Measurements from ENCODE around the gene WWTR1.

WWTR1 gene

DNA sequence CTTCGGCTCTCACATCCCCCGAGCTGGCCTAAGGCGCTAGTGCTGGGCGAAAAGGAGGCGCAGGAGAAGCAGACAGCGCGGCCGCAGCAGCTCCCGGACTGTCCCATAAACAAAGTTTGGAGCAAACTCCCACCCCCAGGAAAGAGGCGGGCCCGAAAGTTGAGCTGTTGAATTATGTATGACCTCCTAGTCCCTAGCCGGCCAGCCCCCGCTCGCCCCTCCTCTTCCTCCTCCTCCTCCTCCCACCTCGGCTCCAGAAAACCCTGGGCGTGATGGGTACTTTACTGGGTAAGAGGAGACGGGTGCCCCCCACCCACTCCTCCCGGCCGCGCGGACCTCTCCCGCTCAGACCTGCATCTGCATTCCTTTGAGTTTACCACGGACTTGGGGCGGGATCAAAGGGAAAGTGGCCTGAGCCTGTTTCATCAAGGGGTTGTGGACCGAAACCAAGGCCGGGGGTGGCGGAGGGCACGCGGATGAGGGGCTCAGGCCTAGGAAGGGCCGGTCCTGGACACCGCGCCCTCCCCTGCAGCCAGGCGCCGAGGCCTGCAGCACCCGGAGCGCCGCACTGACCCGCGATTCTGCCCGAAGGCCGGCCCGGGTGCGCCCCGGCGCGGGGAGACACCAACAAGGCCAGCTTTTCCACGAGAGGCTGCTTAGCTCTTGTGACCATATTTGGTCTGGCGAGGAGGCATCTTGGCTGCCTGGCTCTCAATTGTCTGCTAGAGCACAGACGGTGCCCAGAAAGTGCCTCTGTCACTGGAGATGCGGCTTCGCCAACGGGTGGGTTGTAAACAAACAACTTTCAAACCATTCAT, at the start of gene WWTR1:
WWTR1 (minus strand) TSS at position 100 of the 818 bp plus-strand sequence. CDS start 719 bp downstream, outside the sequence.
- DNase-seq (ENCODE audit: low spot score): peak; percentile 94

- DNase-seq (ENCODE audit: low spot score): no peak
Observed at GRCh38 chr3:149706905-149707304, 49.1 kb upstream of the WWTR1 start.

- DNase-seq (ENCODE audit: low spot score): no peak
Observed at GRCh38 chr3:149705416-149705815, 47.6 kb upstream of the WWTR1 start.

- peak; percentile 46 for DNase-seq (ENCODE audit: low spot score)
Observed at GRCh38 chr3:149703466-149703865, 45.6 kb upstream of the WWTR1 start.

DNA sequence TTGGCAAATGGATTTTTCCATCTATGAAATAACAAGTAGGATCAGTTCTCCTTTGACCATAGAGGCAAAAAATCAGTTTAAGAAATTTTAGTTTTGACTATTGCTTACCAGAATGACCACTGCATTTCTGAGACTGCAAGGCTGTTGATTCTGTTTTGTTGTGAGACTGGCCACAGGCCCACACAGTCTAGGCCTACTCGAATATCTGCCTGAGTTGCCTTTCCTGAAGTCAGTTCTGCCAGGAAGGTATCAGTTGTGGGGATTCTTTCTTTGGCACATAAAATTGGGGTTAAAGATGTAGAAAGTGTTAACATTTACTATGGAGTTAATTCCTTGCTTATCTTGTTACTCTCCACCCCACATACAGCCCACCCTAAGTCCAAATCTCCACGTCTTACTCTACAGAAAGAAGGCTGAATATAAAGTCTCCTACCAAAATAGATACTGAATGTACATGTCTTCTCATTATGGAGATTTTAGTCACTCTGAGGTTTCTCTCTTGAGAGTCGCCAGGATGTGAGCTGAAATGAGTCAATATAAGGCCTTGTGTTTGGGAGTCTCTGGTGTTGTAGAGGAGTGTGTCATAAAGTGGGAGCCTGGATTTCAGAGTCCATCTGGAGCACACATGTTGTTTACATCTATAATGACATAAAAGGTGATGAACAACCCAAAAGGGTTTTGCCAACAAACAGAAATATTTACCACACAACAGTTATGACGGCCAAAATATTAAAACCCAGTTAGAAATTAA, 45.0 kb upstream of the WWTR1 start:
- peak; percentile 83 for DNase-seq (ENCODE audit: low spot score)

DNA sequence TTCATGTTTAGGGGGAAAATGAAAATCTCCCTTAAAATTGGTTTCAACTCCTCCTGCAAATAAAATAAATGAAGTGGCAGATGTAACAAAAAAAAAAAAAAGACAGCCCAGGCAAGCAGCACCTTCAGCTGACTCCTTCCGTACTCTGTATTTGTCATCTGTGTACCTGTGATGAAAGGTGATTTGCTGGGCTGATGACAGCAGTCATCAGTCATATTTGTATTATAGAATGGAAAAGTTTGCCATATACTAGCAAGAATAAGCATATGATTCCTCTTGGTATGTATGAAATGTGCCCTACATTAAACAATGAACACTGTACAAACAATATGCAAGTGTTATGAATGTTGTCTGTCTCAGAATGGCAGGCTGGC, 44.1 kb upstream of the WWTR1 start:
- no peak for DNase-seq (ENCODE audit: low spot score)

GRCh38 chr3:149701206-149701976, 43.6 kb upstream of the WWTR1 start:
- peak; percentile 18 for DNase-seq (ENCODE audit: low spot score)

GRCh38 chr3:149688122-149688757, 30.4 kb upstream of the WWTR1 start:
- DNase-seq (ENCODE audit: low spot score): no peak

DNA sequence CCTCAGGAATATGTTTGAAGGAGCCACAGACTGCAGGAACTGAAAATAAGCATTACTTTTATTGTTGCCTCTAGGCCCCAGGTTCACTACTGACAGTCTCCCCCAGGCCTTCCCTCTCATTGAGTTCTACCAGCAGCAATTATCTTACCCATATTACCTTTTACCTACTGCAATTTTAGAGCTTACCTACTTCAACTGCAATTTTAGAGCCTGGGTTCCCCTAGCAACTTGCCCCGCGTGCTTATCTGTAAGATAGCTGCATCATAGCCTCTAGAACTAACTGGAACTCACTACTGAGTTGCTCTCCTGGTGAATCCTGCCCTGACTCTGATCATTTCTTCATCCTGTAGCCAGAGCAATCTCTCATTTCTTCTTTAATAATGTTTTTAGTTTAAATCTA, 29.2 kb upstream of the WWTR1 start:
- no peak for DNase-seq (ENCODE audit: low spot score)

- DNase-seq (ENCODE audit: low spot score): no peak
Observed at GRCh38 chr3:149678351-149678950, 20.6 kb upstream of the WWTR1 start.

DNA sequence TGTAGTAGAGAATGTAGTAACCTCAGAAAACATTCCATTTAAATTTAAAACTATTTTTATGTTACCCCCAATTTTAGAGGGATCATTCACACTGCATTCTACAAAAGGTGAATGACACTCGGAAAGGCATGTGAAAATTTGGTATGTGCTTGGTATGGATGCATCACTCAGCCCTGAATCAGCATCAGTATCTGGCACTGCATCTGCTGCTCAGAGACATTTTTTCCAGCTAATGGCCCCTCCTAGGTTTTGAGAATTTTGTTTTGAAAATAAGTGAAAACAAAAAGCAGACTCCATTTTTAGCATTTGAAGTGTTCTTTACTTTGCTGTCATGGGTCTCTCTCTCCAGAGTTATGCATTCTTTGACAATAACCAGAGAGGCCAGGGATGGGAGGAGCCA, 15.6 kb upstream of the WWTR1 start:
- peak; percentile 64 for DNase-seq (ENCODE audit: low spot score)

DNA sequence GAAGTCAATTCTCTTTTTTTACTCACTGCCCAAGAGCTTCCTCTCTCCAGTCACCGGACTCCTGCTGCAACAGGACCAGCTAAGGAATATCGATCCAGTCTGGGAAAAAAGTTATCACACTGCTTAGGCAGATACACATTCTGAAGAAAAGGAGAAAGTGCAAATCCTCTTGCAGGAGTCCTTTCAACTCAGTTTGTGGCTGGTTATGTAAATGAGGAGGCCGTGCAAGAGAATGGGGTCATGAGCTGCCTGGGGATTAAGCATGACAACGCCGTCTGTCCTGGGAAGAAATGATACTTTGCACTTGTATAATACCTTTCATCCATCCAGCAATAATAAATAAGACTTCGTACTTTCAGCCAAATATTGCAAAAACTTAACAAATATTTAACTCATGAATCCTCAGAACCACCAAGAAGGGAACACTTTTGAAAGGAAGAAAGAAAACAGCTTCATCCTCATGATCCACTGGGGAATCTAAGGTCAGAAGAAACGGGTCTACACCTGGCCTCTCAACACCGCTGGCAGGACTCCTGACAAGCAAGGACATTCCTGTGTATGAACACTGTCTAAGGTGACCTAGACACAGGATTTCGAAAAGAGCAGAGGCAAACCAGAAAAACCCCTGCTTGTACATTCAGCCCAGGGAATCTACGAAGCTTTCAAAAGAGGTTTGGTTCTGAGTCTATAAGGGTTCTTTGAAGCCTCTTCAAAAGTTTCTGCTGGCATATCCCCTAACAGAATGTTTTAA, 13.1 kb upstream of the WWTR1 start:
- no peak for DNase-seq (ENCODE audit: low spot score)

DNA sequence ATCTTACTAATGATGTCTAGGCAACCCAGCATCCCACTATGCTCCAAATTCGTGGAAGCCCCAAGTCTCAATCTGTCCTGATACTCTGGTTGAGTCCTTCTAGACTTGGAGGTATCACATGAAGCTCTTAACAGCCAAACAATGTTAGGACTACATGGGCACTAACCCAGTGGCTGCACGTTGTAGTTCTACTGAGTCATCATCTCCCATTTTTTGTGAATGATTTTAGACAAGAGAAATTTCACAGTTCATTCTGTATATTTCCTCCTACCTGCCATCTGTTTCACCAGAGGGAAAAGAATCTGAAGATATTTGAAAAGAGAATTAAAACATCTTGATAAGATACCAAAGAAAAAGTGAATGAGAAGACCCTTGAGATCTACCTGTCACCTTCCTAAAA, 9.8 kb upstream of the WWTR1 start:
- DNase-seq (ENCODE audit: low spot score): peak; percentile 40

DNA sequence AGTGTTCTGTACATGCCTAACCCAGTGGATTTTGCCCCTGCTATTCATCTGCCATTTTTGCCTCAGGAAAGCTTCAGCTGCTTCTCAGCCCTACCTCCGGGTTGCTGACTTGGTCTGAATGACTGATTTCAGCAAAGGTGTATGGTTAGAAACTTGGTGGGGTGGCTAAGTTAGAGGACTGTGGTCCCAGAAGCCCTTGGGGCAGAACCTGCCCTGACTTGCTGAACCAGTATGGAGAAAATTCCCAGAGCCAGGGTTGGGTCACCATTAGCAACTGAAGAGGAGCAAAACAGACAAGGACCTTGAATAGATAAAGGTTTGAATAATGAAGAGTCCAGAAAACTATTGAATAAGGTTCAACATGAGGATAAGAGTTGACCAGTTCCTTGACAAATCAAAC, 6.1 kb upstream of the WWTR1 start:
- DNase-seq (ENCODE audit: low spot score): no peak

DNA sequence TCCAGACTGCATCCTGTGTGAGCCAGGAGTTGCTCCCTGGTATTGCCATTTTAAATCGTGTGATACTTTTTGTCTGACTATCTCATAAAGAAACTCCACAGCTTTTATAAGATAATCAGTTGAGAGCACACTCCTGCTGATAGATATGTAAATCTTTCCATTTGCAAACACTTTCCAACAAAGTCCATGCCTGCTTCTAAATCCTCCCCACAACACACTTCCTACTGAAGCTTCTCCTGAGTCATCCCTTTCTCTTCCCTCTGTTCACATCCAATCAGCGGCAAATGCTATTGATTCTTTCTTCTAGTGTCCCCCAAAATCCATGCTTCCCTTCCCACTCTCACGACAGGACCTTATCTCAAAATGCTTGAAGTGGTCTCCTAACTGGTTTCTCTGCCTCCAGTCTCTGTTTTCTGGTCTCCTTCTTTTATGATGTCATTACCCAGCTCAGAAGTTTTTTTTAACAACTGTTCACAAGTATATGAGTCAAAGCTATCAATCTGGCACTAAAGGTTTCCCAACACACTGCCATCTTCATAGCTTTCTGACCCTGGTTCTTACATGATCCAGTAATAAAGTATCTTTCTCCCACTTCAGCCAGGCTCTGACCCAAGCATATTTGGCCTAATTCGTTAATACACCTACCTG, 4.5 kb upstream of the WWTR1 start:
- DNase-seq (ENCODE audit: low spot score): no peak

DNA sequence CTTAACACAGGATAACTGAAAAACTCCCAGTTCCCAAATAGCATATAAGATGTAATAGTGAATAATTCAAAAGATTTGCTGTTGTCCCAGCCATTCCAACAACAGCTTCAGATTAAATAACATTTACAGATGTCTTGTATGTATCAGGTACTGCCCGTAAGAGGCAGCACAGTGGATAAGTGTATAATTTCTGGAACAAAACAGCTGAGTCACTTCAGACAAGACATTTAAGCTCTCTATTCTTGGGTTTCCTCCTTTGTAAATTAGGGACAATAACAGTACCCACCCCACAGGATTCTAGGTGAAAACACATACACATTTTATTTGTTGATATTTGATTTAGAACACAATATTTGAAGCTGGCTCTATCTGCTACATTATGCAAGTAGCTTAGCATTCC, 2.6 kb upstream of the WWTR1 start:
- DNase-seq (ENCODE audit: low spot score): no peak

- peak; percentile 87 for DNase-seq (ENCODE audit: low spot score)
Observed at GRCh38 chr3:149658744-149659497, 1.1 kb upstream of the WWTR1 start.

GRCh38 chr3:149657321-149657925, 402 bp downstream of the WWTR1 start:
- DNase-seq (ENCODE audit: low spot score): peak; percentile 67

Data from GM03348 (cell line).